Heart left ventricle (tissue), 16 donors: ENCODE data around the gene MS4A4A. TPM values are rescaled to one million over a fixed set of nuclear protein-coding genes. Genes with fewer than 3 reads are reported as not detected.

Source experiments
- ATAC-seq, 4 donors: fragments of 200-7000 bp; cut with Tn5 transposase; one replicate each; pipeline ENCODE4 v1.9.1; 2020 to 2022; ENCODE audit warnings: moderate library complexity in 4 of 4, mild to moderate bottlenecking in 3 of 4, moderate number of reproducible peaks in 1 of 4
- DNase-seq, 5 donors: peaks; one replicate each; pipeline ENCODE4 v3.0.0-alpha.2; 2020
- H3K27ac ChIP-seq, 12 donors: fragments of 200-600 bp; sonication (generic) in 4 of 12; one replicate each; pipeline versions ENCODE4 v1.5.0 to v1.8.0; 2016 to 2022; ENCODE audit warnings: mild to moderate bottlenecking in 2 of 12
- H3K27me3 ChIP-seq, 9 donors: fragments of 200-600 bp; sonication (generic) in 2 of 9; one replicate each; pipeline versions ENCODE4 v1.5.1 to v1.8.0; 2016 to 2022; ENCODE audit warnings: mild to moderate bottlenecking in 3 of 9
- H3K36me3 ChIP-seq, 9 donors: fragments of 200-600 bp; sonication (generic) in 2 of 9; one replicate each; pipeline versions ENCODE4 v1.5.0 to v1.8.0; 2018 to 2022; ENCODE audit warnings: mild to moderate bottlenecking in 2 of 9
- H3K4me1 ChIP-seq, 12 donors: fragments of 200-600 bp; sonication (generic) in 4 of 12; one replicate each; pipeline versions ENCODE4 v1.5.0 to v1.8.0; 2016 to 2022; ENCODE audit warnings: mild to moderate bottlenecking in 3 of 12
- H3K4me3 ChIP-seq, 12 donors: fragments of 200-600 bp; sonication (generic) in 4 of 12; one replicate each; pipeline versions ENCODE4 v1.5.0 to v1.8.0; 2017 to 2022; ENCODE audit warnings: mild to moderate bottlenecking in 9 of 12, moderate library complexity in 4 of 12
- H3K9me3 ChIP-seq, 12 donors: fragments of 200-600 bp; sonication (generic) in 4 of 12; one replicate each; pipeline versions ENCODE4 v1.5.0 to v1.8.0; 2016 to 2022; ENCODE audit warnings: mild to moderate bottlenecking in 1 of 12
- CTCF ChIP-seq, 12 donors: fragments of 200-600 bp; sonication (generic) in 4 of 12; IDR thresholded peaks; one replicate each; pipeline versions ENCODE4 v1.5.0 to v1.8.0; 2018 to 2022; ENCODE audit warnings: antibody characterized with exemption in 12 of 12, mild to moderate bottlenecking in 5 of 12
- POLR2A ChIP-seq, 2 donors: fragments of 450-650 bp; IDR thresholded peaks; one replicate each; pipeline ENCODE4 v1.6.1; 2017; ENCODE audit warnings: antibody characterized with exemption in 2 of 2, mild to moderate bottlenecking in 2 of 2, moderate library complexity in 2 of 2
- WGBS, 4 donors: extraction: QIAGEN DNeasy Blood & Tissue Kit in 2 of 4; methylation state at CpG; one replicate each; pipeline versions ENCODE4 v1.1.5 to v1.1.7; 2013 to 2018; 5-methylcytosine and 5-hydroxymethylcytosine counted together
- intact Hi-C, 10 donors: fragments of 100-400 bp; cut with DNase I; formaldehyde crosslinking; loops; one replicate each; pipeline versions ENCODE4 v1.11.1 to v1.14.2; 2022
- polyA plus RNA-seq, 2 donors: library from polyadenylated mRNA; stranded (reverse); fragments of 200-250 nt; gene quantifications; one replicate each; pipeline ENCODE4 v1.2.3, GENCODE V29; 2013
- total RNA-seq, 9 donors: library from RNA; depleted of rRNA in 2 of 9; stranded (reverse); fragments of >200 nt in 2 of 9; fragmentation: NEBNext Ultra II Directional in 3 of 9; extraction: Animal tissue kit (Norgen Biotek cat#: 25700) in 3 of 9; gene quantifications; one replicate each; pipeline versions ENCODE4 v1.1.0 to v1.2.4, GENCODE V29; 2016 to 2023
- donor health status: ischemic (EF 13 %, LVEDD 7.1; RV severe dilation, severe dysfunction).
- donor health status: healthy with polysubstance abuse.
- donor health status: DM: no; HTN: yes; CAD: no.
- donor health status: DM: no; HTN: no; CAD: no.
- donor health status: ischemic (EF 25% LVEDD 6.9; RV normal size, moderate dysfunction).
- donor health status: ischemic (EF 25% LVEDD 5.7; RV mildly dilated, moderate dysfunction).
- donor health status: healthy.
- donor health status: DM: yes; HTN: yes; CAD: no.
- donor health status: ischemic (EF 35%, LVEDD 5.7; RV mildly dilated, moderate dysfunction).
- donor health status: nonischemic (EF 11% LVEDD 7.7; RV severe dilation, severe dysfunction).
- donor health status: DM: yes; HTN: yes; CAD: no.
- donor health status: PGD.
- donor health status: ischemic (EF 29% LVEDD 5.4; RV normal size, mild dysfunction).
- donor health status: nonischemic (EF 23%, LVEDD 6.1; RV moderate dilation, normal function).

MS4A4A gene
- total and polyA plus RNA-seq, 11 donors, result 4.1 to 72.2 (median 8.0) TPM

- Histone ChIP-seq H3K27me3 (no peaks in the 10 kb centered on the region), H3K27ac (peak overlapping the region in 3 of 12 donors; percentile 28 to 89 (median 44)), H3K9me3 (peaks cover 0 to 13% (median 6%) of the 10 kb centered on the region in 12 donors), H3K4me1 (peaks cover 0 to 18% (median 0%) of the 10 kb centered on the region in 12 donors), H3K36me3 (no peaks in the 10 kb centered on the region), H3K4me3 (no peak overlapping the region)
- DNase-seq (no peak), ATAC-seq (peak in 1 of 4 donors; percentile 38)
- TF ChIP-seq CTCF (IDR thresholded peaks at IDR 0.05), result no peak
- no peak for TF ChIP-seq POLR2A (IDR thresholded peaks at IDR 0.05)
- 9 to 45% (median 32%) methylated on average over 2 of the region's 2 CpGs for WGBS, 4 donors
- intact Hi-C loops, result no loop called here
Observed at GRCh38 chr11:60314635-60315321, 34.3 kb downstream of the MS4A4A start.

- Histone ChIP-seq H3K36me3 (no peaks in the 10 kb centered on the region), H3K27me3 (no peaks in the 10 kb centered on the region), H3K4me3 (no peak overlapping the region), H3K4me1 (peaks cover 0 to 11% (median 0%) of the 10 kb centered on the region in 12 donors), H3K9me3 (peaks cover 0 to 23% (median 14%) of the 10 kb centered on the region in 12 donors), H3K27ac (peak overlapping the region in 1 of 12 donors; percentile 89)
- intact Hi-C loops, result no loop called here
- no peak for ATAC-seq
- no peak for DNase-seq
- TF ChIP-seq POLR2A (IDR thresholded peaks at IDR 0.05), result no peak
- no peak for TF ChIP-seq CTCF (IDR thresholded peaks at IDR 0.05)
Observed at GRCh38 chr11:60315871-60316270, 35.4 kb downstream of the MS4A4A start.

DNA sequence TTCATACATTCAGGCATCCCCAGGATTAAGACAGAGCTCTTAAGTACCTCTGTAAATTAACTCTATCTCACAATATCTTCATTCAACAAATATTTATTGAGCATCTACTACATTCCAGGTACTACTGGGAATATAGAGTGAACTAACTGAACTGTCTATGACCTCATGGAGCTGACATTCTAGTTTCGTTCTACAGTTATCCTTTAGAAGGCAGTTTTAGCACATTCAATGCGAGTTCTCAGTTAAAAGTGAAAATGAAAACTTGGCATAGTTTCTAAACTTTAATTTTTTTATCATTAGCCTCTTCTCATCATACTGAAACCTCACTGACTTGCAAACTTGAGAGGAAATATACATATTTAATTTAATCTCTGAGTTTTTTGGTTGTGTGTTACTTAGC lies 35.9 kb downstream of the MS4A4A start:
- peak overlapping the region in 1 of 12 donors; percentile 89 for H3K27ac ChIP-seq
- peaks cover 0 to 6% (median 0%) of the 10 kb centered on the region in 12 donors for H3K4me1 ChIP-seq
- 44 to 62% (median 55%) methylated on average over 2 of the region's 2 CpGs for WGBS, 4 donors
- ATAC-seq (no peak), DNase-seq (no peak)
- TF ChIP-seq CTCF (IDR thresholded peaks at IDR 0.05) (no peak), POLR2A (IDR thresholded peaks at IDR 0.05) (no peak)
- H3K36me3 ChIP-seq, result no peaks in the 10 kb centered on the region
- intact Hi-C loops, result no loop called here
- H3K27me3 ChIP-seq, result no peaks in the 10 kb centered on the region
- no peak overlapping the region for H3K4me3 ChIP-seq
- H3K9me3 ChIP-seq, result peaks cover 0 to 27% (median 14%) of the 10 kb centered on the region in 12 donors

- Histone ChIP-seq H3K4me3 (no peak overlapping the region), H3K4me1 (peaks cover 0 to 3% (median 0%) of the 10 kb centered on the region in 12 donors), H3K9me3 (peaks cover 0 to 40% (median 18%) of the 10 kb centered on the region in 12 donors), H3K27ac (no peak overlapping the region), H3K27me3 (no peaks in the 10 kb centered on the region), H3K36me3 (no peaks in the 10 kb centered on the region)
- TF ChIP-seq CTCF (IDR thresholded peaks at IDR 0.05) (no peak), POLR2A (IDR thresholded peaks at IDR 0.05) (no peak)
- DNase-seq, result no peak
- intact Hi-C loops, result no loop called here
- 60 to 75% (median 64%) methylated on average over 2 of the region's 2 CpGs for WGBS, 4 donors
- no peak for ATAC-seq
Observed at GRCh38 chr11:60318726-60319125, 38.3 kb downstream of the MS4A4A start.
